GOT3 (cell line): Measurements from ENCODE around the gene MAGOH.

Source experiments
- DNase-seq: peaks from one replicate; lab custom pipeline; 2025; ENCODE audit warnings: mixed read lengths; lab: John Stamatoyannopoulos, UW

The MAGOH gene

GRCh38 chr1:53270873-53271272 lies 32.6 kb upstream of the MAGOH start:
- no peak for DNase-seq

- no peak for DNase-seq
These were observed 31.8 kb upstream of the MAGOH start for GRCh38 chr1:53270107-53270506.

GRCh38 chr1:53267761-53268160 lies 29.4 kb upstream of the MAGOH start:
- DNase-seq = no peak

- DNase-seq = no peak
These were observed 27.7 kb upstream of the MAGOH start for GRCh38 chr1:53266038-53266437.

- no peak for DNase-seq
These were observed 27.3 kb upstream of the MAGOH start for GRCh38 chr1:53265581-53265980.

GRCh38 chr1:53264048-53264447 lies 25.7 kb upstream of the MAGOH start:
- no peak for DNase-seq

- no peak for DNase-seq
These were observed 23.7 kb upstream of the MAGOH start for GRCh38 chr1:53262000-53262399.

GRCh38 chr1:53260631-53261247 lies 22.4 kb upstream of the MAGOH start:
- DNase-seq = no peak

GRCh38 chr1:53259932-53260331 lies 21.6 kb upstream of the MAGOH start:
- no peak for DNase-seq

GRCh38 chr1:53258216-53258615 lies 19.9 kb upstream of the MAGOH start:
- DNase-seq = no peak

GRCh38 chr1:53257454-53258081 lies 19.2 kb upstream of the MAGOH start:
- no peak for DNase-seq

GRCh38 chr1:53256511-53257453 lies 18.5 kb upstream of the MAGOH start:
- no peak for DNase-seq

GRCh38 chr1:53255031-53255430 lies 16.7 kb upstream of the MAGOH start:
- DNase-seq = no peak

- no peak for DNase-seq
These were observed 15.8 kb upstream of the MAGOH start for GRCh38 chr1:53254011-53254640.

- no peak for DNase-seq
These were observed 12.0 kb upstream of the MAGOH start for GRCh38 chr1:53250325-53250724.

GRCh38 chr1:53249706-53250105 lies 11.4 kb upstream of the MAGOH start:
- no peak for DNase-seq

- DNase-seq = no peak
These were observed 8.2 kb upstream of the MAGOH start for GRCh38 chr1:53246261-53247134.

GRCh38 chr1:53244141-53244540 lies 5.8 kb upstream of the MAGOH start:
- DNase-seq = no peak

- no peak for DNase-seq
These were observed 4.1 kb upstream of the MAGOH start for GRCh38 chr1:53242381-53242780.

- DNase-seq = no peak
These were observed 3.5 kb upstream of the MAGOH start for GRCh38 chr1:53241828-53242227.

- DNase-seq = no peak
These were observed 680 bp downstream of the MAGOH start for GRCh38 chr1:53237638-53238037.

- DNase-seq = no peak
These were observed 17.4 kb downstream of the MAGOH start for GRCh38 chr1:53220962-53221286.
